SW480 (cell line): ENCODE results near the gene ANGPT4.
A peak's percentile ranks its signal among the peaks of the same experiment; 100 is the strongest.
"Not testable (repeated sequence)": the region's sequence is repeated elsewhere in the genome, so short reads cannot be mapped to it uniquely, and the experiment has no call there.

ENCODE experiments used
- DNase-seq: peaks from one replicate; pipeline ENCODE4 v3.0.0-alpha.2; 2016; ENCODE audit warnings: low spot score

The ANGPT4 gene

DNA sequence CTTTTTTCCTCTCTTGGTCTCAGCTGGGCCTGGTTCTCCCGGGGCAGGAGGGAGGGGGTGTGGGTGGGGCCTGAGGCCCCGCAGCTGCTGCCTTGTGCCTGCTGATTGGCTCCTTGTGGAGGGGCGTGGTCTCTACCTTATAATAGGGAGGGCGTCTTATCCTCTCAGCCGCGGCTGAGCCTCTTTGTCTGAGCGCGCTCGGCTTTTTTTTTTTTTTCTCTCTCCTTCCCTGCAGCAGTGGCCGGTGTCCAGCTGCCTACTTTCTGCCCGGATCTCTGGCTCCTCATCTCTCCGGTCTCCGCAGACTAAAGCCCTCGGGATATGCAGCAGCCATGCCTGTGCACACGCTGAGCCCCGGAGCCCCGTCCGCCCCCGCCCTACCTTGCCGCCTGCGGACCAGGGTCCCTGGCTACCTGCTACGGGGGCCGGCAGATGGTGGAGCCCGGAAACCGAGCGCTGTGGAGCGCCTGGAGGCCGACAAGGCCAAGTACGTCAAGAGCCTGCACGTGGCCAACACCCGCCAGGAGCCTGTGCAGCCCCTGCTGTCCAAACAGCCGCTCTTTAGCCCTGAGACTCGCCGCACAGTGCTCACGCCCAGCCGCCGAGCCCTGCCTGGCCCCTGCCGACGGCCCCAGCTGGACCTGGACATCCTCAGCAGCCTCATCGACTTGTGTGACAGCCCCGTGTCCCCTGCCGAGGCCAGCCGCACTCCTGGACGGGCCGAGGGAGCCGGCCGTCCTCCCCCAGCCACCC lies 71.5 kb downstream of the ANGPT4 start:
- DNase-seq = peak; percentile 93

DNA sequence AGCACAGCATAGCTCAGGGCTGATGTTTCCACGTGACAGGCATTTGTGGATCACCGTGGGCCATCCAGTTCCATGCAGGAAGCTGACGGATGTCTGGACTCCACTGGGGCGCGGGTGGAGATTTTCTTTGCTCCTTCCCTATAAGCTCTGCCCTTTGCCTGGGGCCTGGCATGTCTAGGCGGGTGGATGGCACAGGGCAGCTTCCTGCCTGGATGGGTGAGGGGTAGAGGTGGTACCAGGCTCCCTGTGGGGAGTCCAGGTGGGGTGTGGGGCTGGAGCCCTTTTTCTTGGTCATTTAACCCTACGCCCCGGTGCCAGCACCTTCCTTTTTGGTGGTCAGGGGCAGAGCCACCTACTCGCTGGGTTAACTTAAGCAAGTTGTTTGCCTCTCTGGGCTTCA lies 72.2 kb downstream of the ANGPT4 start:
- DNase-seq = no peak

DNA sequence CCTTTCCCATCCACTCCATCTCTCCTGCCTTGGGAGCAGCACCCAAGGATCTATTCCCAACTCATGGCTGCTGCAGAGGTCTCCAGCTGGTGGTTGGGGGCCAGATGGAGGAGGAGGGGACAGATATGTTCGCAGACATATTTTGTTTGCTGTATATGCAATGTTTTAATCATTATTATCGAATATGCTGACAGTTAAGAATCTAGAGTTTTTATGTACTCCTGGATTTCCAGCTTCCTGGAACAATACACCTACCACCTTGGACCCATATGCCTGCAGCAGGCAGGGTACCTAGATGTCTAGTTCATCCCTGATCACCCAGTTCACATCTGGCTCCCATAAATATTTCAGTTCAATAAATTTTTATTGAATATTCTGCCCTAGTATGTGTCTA lies 73.6 kb downstream of the ANGPT4 start:
- no peak for DNase-seq

DNA sequence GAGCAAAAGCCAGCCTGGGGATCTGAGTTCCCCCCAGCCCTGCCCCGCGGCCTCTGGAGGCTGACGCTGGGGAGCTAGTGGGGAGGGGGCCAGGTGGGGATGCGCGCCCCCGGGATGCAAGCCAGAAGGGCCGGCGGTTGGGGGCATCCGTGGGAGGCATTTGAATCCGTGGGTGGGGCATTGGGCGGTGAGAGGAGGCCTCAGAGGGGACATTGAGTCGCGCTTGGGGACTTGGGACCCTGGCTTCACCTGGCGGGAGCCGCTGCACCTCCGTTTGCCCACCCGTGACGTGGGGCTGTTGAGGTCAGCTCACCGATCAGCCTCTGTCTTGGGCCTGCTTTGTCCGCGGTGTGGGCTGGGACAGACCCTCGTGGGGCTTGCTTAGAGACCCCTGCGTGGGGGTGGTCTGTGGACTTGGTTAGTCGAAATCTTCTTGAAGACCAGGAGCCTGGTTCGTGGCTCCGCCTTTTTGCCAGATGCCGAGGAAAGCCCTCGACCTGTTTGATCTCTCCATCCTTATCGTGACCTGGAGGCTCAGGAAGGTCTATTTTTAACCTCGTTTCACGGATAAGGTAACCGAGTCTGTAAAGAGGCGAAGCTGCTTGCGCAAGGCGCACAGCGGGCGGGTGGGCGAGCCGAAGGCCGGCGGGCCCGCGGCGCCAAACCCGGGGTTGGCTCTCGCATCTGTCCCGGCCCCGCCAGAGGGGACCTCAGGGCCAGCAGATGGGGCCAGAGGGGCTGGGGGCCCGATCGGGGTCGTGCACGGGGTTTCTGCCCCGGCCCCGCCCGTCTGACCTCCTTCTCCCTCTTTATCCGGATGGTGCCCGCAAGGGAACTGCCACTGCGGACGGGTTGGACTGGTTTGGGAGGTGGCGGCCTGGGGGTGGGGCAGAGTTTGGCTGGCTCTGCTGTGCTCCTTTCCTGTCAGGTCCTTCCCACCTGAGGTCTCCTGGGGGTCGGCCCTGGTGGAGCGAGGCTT lies 74.3 kb downstream of the ANGPT4 start:
- DNase-seq = no peak

DNA sequence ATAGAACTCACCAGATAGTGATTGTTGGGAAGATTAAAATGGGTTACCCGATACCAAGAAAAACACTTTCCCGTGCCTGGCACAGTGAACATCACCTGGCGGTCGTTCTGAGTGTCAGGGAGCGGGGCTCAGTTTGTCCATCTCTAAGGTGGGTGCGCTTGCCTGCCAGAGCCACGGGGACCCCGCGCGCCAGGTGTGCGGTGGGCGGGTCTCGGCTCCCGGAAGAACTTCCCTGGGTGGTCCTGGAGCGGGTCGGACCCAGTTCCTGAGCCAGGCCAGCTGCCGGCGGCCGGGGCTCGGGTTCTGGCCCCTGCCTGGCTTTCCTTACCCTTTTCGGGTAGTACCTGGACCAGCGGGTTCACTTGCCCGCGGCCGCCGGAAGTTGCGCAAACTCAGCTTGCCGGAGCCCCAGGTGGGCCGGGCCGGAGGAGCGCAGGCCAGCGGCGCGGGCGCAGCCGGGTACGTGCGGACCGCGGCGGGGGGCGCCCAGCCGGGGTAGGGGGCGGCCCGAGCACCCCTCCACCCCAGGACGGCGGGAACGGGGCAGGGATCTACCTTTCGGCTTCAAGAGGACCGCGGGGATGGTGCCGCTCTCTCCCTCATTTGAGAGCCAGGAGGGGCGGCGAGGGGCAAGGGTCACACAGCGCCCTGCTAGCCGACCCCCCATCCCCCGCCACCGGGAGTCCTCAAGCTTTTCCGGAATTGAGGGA lies 75.1 kb downstream of the ANGPT4 start:
- DNase-seq = no peak

DNA sequence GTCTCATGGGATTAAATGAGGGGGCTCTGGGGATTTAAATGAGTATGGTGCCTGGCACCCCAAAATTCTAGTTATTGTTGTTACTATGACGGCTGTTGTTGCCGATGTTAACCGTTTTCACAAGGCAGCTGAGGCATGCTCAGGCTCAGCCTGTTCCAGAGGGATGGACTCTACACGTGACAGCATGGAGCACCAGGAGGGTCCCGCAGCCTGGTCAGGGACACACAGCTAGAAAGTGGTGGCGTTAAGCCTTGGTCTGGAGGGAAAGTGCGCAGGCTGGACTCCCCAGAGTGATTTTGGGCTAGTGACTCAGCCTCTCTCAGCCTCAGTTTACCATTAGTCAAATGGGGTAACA lies 75.7 kb downstream of the ANGPT4 start:
- no peak for DNase-seq

DNA sequence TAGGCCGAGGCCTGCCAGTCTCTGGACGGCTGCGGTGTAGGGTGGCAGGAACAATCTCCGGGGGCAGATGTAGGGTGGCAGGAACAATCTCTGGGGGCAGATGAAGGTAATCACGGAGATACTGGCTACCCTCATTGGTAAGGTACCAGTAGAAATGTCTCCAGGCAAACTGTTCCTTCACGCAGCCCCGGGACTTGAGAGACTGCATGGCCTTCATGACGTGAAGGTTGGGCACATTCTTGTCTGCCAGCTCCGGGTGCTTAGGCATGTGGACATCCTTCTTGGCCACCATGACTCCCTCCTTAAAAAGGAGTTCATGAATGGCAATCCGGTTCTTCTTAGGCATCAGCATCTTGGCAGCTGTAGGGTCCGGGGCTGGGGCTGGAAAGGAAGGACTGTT lies 76.5 kb downstream of the ANGPT4 start:
- DNase-seq = no peak

DNA sequence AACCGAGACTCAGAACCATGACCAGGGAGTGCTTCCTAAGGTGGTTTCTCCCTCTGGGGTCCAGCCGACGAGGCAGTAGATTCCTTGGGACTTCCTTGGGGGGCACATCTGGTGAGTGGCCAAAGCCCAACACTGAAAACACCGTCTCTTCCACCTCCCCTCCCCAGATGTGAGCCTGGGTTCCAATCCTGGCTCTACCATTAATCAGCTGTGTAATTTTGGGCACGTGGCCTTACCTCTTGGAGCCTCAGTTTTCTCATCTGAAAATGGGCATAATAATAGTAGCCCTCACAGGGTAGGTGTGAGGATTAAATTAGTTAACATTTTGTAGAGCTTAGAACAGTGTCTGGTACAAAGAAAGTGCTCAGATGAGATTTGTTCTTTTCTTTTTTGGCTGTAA lies 77.1 kb downstream of the ANGPT4 start:
- no peak for DNase-seq

DNA sequence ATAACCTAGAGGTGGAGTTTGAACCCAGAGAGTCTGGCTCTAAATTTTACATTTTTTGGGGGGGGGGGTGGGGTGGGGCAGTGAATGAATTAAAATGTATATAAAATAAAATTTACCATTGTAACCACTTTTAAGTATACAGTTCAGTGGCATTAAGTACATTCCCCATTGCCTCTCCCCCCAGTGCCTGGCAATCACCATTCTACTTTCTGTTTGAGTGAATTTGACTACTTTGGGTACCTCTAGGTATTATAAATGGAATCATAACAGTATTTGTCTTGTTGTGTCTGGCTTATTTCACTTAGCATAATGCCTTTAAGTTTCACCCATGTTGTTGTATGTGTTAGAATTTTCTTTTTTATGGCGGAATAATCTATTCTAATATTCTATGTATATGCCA lies 79.9 kb downstream of the ANGPT4 start:
- DNase-seq = no peak

DNA sequence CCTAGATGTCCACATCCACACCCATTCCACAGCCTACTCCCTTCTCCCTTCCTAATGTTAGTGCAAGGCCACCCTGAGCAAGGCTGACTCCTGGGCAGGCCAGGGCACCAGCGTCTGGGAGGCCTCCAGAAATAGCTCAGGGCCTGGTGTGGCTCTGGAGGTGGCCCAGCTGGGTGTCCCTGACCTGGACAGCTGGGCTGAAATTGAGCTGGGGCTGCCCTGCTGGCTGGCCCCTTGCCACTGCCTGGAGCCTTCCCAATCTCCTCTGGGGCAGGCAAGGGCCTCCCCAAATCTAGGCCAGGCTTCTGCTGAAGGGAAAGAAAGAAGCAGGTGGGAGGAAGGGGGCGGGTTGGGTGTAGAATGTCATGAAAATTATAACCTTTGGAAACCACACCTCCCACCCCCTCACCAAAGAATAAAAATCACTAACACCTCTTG lies 80.5 kb downstream of the ANGPT4 start:
- DNase-seq = no peak

DNA sequence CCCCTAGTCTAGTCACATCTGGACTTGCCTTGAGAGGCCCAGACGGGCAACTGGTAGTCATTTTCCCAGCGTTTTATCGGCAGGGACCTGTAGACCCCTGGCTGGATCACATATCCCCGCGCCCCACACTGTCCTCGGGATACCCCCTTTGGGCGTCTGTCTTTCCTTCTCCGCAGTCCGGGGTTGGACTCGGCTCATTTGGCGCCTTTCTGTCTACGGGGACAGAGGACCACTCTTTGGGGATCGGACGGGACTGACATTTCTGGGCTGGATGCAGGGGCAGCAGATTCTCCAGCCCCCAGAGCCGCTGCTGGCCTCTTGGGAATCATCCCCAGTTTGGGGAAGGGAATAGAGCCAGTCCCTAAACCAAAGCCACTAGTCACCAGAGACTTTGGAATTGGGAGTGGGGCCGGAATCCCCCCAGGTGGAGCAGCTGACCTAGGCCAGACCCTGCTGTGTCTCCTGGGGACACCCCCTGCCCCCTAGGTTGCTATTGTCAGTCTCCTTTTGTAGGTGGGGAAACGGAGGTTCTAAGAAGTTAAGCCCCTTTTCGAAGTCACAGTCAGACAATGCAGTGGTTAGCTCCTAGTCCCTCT lies 81.9 kb downstream of the ANGPT4 start:
- no peak for DNase-seq

DNA sequence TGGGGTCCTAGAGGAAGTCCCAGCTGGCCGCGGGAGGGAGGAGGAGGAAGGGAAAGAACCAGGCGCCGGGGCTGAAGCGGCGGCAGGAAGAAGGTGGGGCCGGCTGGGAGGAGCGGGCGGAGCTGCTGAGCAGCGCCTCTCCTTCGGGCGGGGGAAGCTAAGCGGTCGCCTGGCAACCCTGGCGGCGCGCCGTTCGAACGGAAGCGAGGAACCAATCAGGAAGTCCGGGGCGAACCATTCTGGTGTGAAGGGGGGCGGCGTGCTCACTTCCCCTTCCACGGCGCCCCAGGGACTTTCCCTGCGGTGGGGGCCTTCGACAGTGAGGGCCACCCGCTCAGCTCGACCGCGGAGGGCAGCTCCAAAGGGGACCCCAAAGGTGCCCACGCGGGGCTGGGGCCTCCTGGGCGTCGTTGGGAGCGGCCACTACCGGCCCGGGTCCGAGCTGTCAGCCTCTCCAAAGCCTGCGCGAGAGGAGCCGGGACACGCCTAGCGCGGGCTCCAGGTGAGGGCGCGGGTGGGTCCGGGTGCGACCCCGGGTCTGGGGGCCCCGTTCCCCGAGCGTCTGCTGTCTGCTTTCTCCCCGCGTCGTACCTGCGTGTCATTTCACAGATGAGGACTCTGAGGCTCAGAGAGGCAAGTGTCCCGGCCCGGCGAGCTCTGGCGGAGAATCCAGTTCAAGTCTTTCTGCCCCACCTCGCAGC lies 82.5 kb downstream of the ANGPT4 start, which contains the start of gene FAM110A:
FAM110A (plus strand) TSS at position 266 of the 701 bp plus-strand sequence. CDS start 11,090 bp downstream, outside the sequence.
- DNase-seq = peak; percentile 95

DNA sequence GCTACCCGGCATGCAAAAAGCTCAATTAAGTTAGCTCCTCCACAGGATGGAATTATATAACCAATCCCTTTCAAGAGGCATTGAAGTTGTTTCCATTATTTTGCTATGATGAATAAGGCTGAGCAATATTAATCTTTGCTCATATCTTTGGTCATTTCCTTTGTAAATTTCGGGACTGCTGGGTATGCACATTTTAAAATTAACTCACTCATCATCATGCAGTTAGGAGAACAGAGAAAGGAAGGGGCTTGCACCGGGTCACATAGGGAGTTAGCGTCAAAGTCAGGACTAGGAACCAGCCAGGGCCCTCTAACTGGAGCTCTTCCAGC lies 83.0 kb downstream of the ANGPT4 start:
- DNase-seq = no peak

DNA sequence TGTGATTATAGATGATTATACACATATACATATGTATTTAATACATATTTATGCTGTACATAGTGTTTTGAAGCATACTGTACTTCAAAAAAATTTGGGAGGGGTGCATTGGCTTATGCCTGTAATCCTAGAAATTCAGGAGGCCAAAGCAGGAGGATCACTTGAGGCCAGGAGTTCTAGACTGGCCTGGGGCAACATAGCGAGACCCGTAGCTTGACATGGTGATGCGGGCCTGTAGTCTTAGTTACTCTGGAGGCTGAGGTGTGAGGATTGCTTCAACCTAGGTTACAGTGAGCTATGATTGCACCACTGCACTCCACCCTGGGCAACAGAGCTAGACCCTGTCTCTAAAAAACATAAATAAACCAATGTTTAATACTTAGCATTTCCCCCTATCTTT lies 84.2 kb downstream of the ANGPT4 start:
- no peak for DNase-seq

DNA sequence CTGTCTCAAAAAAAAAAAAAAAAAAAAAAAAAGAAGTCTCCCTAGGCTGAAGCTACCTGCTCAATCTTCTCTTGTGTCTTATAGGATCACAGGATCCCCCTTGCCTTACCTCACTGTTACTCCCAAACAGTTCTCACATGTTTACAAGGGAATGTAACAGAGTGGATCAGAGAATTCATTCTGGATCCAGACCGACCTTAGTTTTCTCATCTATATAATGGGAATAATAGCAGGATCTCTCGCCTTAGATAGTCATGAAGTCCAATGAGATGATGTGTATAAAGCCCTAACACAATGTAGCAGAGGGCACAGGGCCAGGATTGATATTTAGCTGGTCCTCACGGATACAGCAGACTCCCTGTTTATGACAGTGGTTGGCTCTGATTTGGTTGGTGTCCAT lies 84.9 kb downstream of the ANGPT4 start:
- no peak for DNase-seq

DNA sequence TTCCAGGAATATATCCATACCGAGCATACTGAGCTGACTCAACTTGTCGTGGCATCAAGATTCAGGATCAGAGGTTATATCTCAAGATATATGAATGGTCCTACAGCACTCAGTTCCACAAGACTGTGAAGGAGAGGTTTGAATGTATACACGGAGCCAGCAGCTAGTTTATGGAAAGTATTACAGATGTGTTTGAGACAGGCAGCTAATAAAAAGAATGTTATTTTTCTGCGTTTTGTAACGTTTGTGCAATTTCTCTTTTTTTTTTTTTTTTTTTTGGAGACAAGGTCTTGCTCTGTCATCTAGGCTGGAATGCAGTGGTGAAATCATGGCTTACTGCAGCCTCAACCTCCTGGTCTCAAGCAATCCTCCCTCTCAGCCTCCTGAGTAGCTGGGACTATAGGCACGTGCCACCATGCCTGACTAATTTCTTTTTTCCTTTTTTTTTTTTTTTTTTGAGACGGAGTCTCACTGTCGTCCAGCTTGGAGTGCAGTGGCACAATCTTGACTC lies 86.1 kb downstream of the ANGPT4 start:
- no peak for DNase-seq

DNA sequence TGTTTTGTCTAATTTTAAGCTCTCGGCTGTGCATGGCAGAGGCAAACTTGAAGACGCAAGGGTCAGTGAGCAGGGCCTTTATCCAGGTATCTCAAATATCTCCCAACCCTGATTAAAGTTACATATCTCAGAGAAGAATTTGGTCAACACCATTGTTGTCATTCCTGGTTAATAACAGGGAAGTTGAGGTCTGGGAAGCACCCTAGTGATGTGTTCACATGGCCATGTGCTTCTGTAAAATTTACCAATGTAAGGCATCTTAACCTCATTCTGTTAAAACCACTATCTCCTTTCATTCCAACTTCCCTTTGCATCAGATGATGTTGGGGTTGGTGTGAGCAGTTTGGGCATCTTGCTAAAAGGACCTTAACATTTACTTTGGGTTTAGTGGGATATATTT lies 86.6 kb downstream of the ANGPT4 start:
- no peak for DNase-seq

DNA sequence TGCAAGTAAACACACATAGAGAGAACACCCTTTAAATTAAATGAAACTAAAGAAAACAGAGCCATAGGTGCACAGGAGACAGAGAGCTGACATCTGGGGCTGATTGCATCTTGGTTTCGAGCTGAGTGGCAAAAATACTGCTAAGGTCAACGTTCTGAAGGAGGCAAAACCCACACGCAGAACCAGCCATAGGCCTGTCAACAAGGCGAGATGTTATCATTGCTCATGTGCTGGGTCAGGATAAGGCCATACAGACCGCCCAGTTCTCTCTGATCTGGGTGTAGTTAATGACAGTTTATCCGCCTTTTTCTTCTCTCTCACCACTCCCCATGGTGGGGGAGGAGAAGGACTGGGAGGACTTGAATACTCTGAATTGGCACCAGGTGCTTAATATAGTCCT lies 87.1 kb downstream of the ANGPT4 start:
- DNase-seq = no peak

DNA sequence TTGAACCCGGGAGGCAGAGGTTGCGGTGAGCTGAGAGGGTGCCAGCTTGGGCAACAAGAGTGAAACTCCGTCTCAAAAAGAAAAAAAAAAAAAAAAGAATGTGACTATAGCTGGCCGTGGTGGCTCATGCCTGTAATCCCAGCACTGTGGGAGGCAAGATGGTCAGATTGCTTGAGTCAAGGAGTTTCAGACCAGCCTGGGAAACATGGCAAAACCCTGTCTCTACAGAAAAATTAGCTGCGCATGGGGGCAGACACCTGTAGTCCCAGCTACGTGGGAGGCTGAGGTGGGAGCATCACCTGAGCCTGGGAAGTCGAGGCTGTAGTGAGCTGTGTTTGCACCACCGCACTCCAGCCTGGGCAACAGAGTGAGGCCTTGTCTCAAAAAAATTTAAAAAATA lies 88.2 kb downstream of the ANGPT4 start:
- not testable (repeated sequence) for DNase-seq

DNA sequence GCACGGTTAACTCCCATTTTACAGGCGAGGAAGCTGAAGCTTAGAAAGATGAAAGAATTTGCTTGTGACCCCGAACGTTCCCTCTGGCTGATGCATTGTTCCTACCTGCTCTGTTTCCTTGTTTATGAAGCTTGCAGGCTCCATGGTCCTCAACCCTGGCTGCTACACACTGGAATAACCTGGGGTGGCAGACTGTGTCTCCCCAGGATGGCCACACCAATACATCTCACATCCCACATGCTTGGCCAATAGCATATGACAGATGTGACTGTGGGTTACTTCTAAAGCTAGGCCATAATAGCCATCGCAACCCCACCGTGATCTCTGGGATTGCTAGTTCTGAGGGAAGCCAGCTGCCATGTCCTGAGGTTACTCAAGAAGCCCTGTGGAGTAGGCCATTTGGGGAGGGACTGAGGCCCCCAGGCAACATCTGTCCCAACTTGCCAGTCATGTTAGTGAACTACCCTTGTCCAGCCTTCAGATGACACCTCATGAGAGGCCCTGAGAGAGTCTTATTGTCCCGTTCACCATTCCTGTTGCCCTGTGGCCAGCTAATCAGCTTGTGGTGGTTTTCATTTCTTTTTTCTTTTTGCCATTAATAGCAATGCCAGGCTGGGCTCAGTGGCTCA lies 89.3 kb downstream of the ANGPT4 start:
- DNase-seq = no peak
